GM11168 (cell line): ENCODE measurements around the gene PLA2G4E.

Source experiments
- in situ Hi-C: fragments of 300-500 bp; cut with MboI; formaldehyde crosslinking; loops from one replicate; pipeline ENCODE4 v1.12.0; 2022; ENCODE audit warnings: low sequenced_read_pairs; ENCODE audit not compliant: unreplicated experiment

The PLA2G4E gene

DNA sequence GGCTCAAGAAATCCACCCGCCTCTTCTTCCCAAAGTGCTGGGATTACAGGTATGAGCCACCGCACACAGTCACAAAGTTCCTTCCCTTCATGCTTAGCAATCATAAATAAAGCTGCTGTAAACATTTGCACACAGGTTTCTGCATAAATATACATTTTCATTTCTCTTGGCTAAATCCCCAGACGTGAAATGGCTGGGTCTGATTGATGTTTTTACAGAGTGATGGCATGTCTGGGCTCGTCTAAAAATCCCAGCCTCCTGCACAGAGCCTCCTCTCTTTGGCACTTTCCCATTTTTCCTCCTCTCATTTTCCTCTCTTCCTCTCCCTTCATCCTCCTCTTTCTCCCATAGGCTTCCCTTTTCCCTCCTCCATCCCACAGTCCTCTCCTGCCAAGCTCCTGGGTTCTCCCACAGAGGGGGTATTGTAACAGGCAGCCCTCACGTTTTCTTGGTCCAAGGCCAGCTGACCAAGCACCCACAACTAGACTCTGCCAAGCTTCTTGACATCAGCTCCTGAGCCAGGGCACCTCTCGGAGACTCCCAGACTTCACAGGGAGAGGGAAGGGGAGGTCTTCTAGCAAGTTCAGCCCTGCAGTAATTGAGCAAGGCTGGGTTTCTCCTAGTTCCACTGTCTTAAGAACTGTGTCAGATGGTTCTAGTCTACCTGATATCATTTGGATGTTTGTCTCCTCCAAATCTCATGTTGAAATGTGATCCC is 10.5 kb upstream of the PLA2G4E start:
- in situ Hi-C loops, result no loop called here

GRCh38 chr15:42027521-42027920 is 6.7 kb upstream of the PLA2G4E start:
- in situ Hi-C loops, result no loop called here

GRCh38 chr15:42024303-42024702 is 3.5 kb upstream of the PLA2G4E start:
- in situ Hi-C loops, result no loop called here

GRCh38 chr15:42021593-42021992 is 751 bp upstream of the PLA2G4E start:
- in situ Hi-C loops, result no loop called here

GRCh38 chr15:42018306-42019224 is 2.3 kb downstream of the PLA2G4E start:
- in situ Hi-C loops, result no loop called here

DNA sequence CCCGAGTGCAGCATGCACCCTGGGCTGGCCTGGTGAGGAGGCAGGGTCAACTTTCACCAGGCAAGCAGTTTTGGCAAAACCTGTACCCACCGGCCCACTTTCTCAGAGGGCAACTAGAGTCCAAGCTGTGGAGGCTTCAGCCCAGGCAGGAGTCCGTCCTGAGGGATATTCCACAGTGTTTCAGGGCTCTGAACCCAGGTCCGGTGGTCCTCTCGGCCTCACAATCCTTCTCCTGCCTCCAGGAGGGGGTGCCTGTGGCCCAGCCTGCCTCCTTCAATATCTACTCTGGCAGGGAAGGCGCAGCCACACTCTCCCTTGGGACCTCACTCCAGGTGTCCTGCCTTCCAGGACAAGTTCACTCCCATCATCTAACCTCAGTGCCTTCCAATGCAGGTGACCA is 3.9 kb downstream of the PLA2G4E start:
- in situ Hi-C loops, result no loop called here

DNA sequence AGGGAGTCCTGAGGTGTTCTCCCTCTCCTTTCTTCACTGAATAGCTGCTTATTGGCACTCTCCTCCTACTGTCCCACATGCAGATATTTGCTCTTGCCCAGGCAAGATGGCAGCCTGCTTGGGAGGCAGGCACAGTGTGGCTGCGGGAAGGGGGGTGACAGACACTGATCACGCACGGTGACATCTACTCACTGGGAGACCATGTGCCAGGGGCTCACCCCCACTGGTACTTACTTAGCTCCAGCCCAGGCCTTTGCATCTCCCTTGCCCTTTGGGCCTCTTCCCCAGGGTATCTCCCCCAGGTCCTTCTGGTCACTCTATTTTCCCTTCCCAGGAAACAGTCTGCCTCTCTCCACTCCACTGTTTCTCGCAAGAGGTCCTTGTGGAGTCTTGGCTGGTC is 6.4 kb downstream of the PLA2G4E start:
- in situ Hi-C loops, result no loop called here

DNA sequence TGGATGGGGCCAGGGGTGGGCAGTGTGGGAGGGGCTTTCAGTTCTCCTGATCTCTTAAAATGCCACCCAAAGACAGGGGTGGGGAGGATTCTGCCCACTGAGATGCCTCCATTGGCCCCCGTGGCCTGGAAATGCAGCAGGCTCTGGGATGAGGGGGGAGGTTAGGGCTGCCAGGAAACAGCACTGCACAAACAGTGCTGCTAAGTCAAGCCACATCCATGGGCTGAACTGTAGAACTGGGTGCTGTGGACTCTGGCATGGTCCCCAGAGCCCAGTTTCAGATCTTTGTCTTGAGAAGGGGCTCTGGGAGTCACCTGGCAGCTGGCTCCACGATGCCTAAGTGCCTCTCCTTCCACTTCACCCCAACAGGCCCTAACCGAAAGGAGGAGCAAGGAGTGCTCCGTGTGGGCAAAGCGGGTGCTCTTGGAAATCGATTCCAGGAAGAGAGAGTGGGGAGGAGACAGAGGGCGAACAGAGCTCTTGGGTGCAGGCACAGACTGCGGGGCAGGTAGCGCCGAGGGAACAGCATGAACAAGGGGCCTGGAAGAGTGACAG is 7.8 kb downstream of the PLA2G4E start:
- in situ Hi-C loops, result no loop called here

GRCh38 chr15:42012241-42012640 is 8.6 kb downstream of the PLA2G4E start:
- in situ Hi-C loops, result no loop called here

DNA sequence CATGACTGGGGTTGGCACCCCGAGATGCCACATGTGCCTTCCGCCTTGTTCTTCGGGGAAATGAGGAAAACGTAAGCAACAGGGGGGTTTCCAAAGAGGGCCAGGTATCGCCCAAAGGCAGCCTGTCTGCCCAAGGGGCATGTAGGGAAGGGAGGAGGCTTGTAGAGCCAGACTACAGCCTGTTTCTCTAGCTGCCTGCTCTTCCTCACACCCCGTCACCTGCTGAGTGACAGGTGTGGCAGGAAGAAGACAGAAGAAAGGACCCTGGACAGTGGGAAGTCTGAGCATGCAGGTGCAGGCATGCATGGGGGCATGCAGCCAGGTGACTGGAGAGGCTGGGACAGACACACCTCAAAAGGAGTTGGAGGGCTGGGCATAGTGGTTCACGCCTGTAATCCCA is 9.8 kb downstream of the PLA2G4E start:
- in situ Hi-C loops, result no loop called here

DNA sequence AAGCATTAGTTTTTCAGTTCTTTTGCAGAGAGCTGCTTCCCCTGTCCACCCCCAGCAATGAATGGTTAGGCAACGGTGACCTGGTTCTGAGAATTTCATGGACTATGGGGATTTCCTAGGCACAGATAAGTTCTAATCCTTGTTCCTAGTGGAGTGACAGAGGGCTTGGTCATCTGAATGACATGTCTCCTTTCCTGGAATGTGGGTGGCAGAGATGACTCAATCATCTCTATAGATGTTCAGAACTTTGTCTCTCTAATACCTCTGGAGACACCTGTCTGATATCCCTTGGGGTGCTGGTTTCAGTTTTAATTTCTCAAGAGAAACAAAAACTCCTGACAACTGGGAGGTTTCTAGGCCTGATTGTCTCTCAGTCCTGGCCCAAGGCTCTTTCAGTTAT is 10.4 kb downstream of the PLA2G4E start:
- in situ Hi-C loops, result no loop called here

GRCh38 chr15:42009474-42009873 is 11.4 kb downstream of the PLA2G4E start:
- in situ Hi-C loops, result no loop called here

GRCh38 chr15:42009022-42009421 is 11.8 kb downstream of the PLA2G4E start:
- in situ Hi-C loops, result no loop called here

DNA sequence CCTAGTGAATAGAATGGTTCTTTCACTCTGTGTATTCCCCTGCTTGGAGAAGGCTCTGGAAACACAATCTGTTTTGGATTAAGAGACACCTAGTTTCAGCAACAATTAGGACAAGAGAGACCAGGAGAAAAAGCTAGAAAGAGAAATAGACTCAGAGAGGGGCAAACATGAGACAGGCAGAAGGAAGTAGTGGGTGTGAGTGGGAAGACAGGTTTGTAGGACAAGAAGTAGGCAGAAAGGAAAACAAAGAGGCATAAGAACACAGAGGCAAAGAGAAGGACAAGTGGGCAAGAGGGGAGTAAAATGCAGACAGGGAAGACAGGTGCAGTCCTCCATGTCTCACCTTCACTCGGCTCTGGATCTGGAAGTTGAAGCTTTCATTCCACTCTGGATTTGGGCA is 13.5 kb downstream of the PLA2G4E start:
- in situ Hi-C loops, result no loop called here

- in situ Hi-C loops, result no loop called here
These were observed 18.5 kb downstream of the PLA2G4E start for GRCh38 chr15:42002333-42002732.

DNA sequence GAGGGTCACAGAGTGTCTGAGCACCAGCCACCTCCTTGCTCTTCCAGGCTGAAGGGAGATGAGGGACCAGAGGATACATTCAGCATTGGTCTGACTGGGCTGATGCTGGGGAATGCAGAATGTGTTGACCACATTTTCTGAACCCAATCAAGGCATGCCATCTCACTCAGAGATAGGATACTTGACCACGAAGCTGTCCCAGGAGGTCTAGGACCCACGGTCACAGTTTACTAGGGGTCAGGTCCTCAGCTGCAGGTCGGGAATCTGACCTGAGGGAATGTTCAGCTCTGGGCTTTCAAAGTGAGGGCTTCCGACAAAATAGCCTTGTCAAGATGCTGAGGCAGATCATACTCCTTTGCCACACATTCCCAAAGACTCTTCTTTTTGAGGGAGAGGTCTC is 19.6 kb downstream of the PLA2G4E start:
- in situ Hi-C loops, result no loop called here

- in situ Hi-C loops, result no loop called here
These were observed 21.3 kb downstream of the PLA2G4E start for GRCh38 chr15:41999290-42000285.

- in situ Hi-C loops, result no loop called here
These were observed 23.0 kb downstream of the PLA2G4E start for GRCh38 chr15:41997845-41998244.

- in situ Hi-C loops, result no loop called here
These were observed 23.8 kb downstream of the PLA2G4E start for GRCh38 chr15:41996921-41997592.

DNA sequence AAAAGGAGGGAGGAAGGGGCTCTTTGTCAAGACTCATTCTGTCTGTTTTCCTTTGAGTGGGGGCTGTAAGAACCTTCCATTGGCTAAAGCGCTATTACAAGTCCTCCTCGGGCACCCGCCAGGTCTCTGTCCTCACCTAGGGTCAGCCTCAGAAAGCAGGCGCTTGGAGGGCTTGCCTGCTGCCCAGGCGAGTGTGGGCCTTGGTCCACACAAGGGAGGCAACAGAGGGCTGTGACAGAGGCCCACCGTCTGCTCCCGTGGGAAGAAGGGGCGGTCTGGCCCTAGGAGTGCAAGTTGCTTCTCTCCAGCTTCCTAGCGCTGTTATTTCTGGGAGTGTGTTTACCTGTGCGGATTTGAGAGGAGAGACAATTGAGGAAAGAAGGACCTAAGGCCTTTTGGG is 24.5 kb downstream of the PLA2G4E start:
- in situ Hi-C loops, result no loop called here
